BJ (cell line): Measurements from ENCODE around the gene CEP83. TPM values are rescaled to one million over a fixed set of nuclear protein-coding genes. Genes with fewer than 3 reads are reported as not detected.
A peak's percentile ranks its signal among the peaks of the same experiment; 100 is the strongest.

Experiments
- CTCF ChIA-PET: fragments of 350-600 bp; formaldehyde crosslinking; extraction: SDS; loops from one replicate; lab custom pipeline; 2021; ENCODE audit warnings: antibody characterized with exemption, inconsistent platforms; lab: Yijun Ruan, JAX
- POLR2A ChIA-PET: fragments of 300-600 bp; sonication (Branson Sonifier 250); formaldehyde crosslinking; extraction: SDS; loops from one replicate; lab custom pipeline; 2021; ENCODE audit warnings: antibody characterized with exemption; lab: Charles Lee
- DNase-seq: peaks from one replicate; pipeline ENCODE4 v3.0.0-alpha.2; 2011; ENCODE audit warnings: low read depth
- H3K27me3 ChIP-seq: 2 replicates; pipeline ENCODE4 v1.6.0; 2011; ENCODE audit warnings: low read length; ENCODE audit not compliant: control insufficient read depth, insufficient read depth
- H3K36me3 ChIP-seq: 2 replicates; pipeline ENCODE4 v1.5.1; 2011; ENCODE audit warnings: low read length; ENCODE audit not compliant: control insufficient read depth, insufficient read depth
- H3K4me3 ChIP-seq: 2 replicates; pipeline ENCODE4 v1.5.1; 2011; ENCODE audit warnings: low read depth, mild to moderate bottlenecking, control low read depth, low read length
- polyA minus RNA-seq: library from RNA; depleted of rRNA, polyadenylated mRNA; stranded (reverse); fragments of >200 nt; gene quantifications from 2 replicates; pipeline ENCODE4 v1.2.3, GENCODE V29; 2011; rRNA and poly(A)+ RNA removed
- polyA plus RNA-seq: library from polyadenylated mRNA; depleted of rRNA; stranded (reverse); fragments of >200 nt; gene quantifications from 2 replicates; pipeline ENCODE4 v1.2.3, GENCODE V29; 2011; rRNA removed
- TF ChIP-seq, protein P1 (sequence below): IDR thresholded peaks from 2 replicates; pipeline ENCODE4 v1.5.1; 2011; ENCODE audit warnings: low read depth, mild to moderate bottlenecking, control low read depth, inconsistent platforms, low read length, moderate library complexity; ENCODE audit not compliant: insufficient read depth

Gene CEP83
- polyA plus RNA-seq (5.4 and 5.7 TPM in 2 replicates), polyA minus RNA-seq (3.3 and 3.7 TPM in 2 replicates)

DNA sequence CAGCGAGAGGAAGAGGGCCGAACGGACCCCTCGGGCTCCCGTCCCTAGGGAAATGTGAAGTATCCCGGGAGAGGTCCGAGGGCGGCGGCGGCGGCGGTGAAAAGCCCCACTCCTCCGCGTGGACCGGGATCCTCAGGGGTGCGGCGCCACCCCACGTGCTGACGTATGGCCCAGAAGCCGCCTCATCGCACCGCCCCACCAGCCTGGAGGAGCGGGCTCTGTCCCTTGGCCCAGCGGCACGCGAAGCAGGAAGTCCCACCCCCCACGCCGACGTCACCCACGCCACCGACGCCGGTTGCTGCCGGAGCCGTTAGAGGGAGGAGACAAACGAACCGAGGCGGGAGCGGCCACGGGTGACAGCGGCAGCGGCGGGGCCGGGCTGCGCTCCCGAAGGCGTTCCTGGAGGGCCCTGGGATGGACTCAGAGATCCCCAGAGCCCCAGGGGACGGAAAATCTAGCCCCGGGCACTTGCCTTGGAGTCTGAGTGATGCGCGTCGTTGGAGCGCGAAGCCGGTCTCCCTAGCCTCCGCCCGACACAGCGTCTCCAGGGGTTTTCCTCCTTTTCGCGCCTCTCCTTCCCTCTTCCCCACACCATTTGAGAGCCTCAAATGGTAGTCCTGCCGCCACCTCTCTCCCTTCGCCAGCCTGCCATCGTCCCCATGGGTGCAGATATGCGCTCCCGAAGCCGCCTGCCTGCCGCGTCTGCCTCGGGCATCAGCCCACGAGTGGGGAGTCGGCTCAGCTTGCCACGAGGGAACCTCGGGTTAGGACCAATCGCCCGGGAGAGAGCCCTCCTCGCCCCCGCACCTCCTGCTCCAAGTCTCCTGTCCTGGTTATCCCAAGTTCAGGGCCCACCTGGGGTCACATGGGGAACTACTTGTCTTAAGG lies at the start of gene CEP83:
CEP83 (minus strand) TSS at position 140 of the 888 bp plus-strand sequence. CDS start 47,377 bp downstream, outside the sequence.
- peak within 1 kb of the TSS; percentile 76 for H3K4me3 ChIP-seq
- no peaks in the 10 kb centered on the region for H3K36me3 ChIP-seq
- ChIA-PET CTCF (interaction anchor here (0.8 to 1.5 kb wide), 3 partner anchors 9 to 226 kb away, joined by 3 read pairs; no protein-coding TSS in a partner anchor), POLR2A (interaction anchor here (0.6 kb wide), 1 partner anchor 170 kb away, joined by 5 read pairs; no protein-coding TSS in a partner anchor)
- DNase-seq, result peak; percentile 54
- TF ChIP-seq, protein P1, sequence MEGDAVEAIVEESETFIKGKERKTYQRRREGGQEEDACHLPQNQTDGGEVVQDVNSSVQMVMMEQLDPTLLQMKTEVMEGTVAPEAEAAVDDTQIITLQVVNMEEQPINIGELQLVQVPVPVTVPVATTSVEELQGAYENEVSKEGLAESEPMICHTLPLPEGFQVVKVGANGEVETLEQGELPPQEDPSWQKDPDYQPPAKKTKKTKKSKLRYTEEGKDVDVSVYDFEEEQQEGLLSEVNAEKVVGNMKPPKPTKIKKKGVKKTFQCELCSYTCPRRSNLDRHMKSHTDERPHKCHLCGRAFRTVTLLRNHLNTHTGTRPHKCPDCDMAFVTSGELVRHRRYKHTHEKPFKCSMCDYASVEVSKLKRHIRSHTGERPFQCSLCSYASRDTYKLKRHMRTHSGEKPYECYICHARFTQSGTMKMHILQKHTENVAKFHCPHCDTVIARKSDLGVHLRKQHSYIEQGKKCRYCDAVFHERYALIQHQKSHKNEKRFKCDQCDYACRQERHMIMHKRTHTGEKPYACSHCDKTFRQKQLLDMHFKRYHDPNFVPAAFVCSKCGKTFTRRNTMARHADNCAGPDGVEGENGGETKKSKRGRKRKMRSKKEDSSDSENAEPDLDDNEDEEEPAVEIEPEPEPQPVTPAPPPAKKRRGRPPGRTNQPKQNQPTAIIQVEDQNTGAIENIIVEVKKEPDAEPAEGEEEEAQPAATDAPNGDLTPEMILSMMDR, result no peak
- no peaks in the 10 kb centered on the region for H3K27me3 ChIP-seq

- Histone ChIP-seq H3K4me3 (no peak overlapping the region), H3K36me3 (no peaks in the 10 kb centered on the region), H3K27me3 (no peaks in the 10 kb centered on the region)
- TF ChIP-seq, protein P1, result no peak
- ChIA-PET CTCF (interaction anchor here (1.0 kb wide), 1 partner anchor 14 kb away, joined by 6 read pairs; no protein-coding TSS in a partner anchor), POLR2A (no interaction called here)
- DNase-seq, result no peak
These were observed 49.6 kb upstream of the CEP83 start for GRCh38 chr12:94509317-94509716.

DNA sequence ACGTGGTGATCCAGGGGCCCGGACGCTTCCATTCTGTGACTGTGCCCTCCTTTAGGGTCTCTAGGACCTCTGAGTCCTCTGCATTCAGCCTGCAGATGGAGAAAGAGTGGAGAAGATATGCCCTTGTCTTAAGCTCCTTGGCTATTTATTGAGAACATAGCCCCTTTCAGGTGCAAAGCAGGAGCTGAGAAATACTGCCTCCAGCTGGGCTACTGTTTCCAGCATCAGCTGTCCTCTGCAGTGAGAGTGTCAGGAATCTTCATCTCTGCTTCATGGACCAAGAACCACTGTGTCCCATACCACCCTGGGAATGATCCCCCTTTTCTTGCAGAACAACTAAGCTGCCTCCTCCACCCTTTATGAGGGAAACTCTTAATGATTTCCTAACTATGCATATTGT lies 47.8 kb upstream of the CEP83 start:
- no peak for DNase-seq
- CTCF ChIA-PET, result interaction anchor here (0.9 to 1.2 kb wide), 4 partner anchors 10 to 363 kb away, joined by 3 read pairs; no protein-coding TSS in a partner anchor
- TF ChIP-seq, protein P1, result no peak
- no peak overlapping the region for H3K4me3 ChIP-seq
- POLR2A ChIA-PET, result no interaction called here
- H3K36me3 ChIP-seq, result no peaks in the 10 kb centered on the region
- H3K27me3 ChIP-seq, result no peaks in the 10 kb centered on the region

GRCh38 chr12:94504386-94504785 lies 44.7 kb upstream of the CEP83 start:
- CTCF ChIA-PET, result no interaction called here
- TF ChIP-seq, protein P1, result no peak
- POLR2A ChIA-PET, result no interaction called here
- Histone ChIP-seq H3K27me3 (no peaks in the 10 kb centered on the region), H3K4me3 (no peak overlapping the region), H3K36me3 (no peaks in the 10 kb centered on the region)
- no peak for DNase-seq

GRCh38 chr12:94503619-94504018 lies 44.0 kb upstream of the CEP83 start:
- no peak for DNase-seq
- TF ChIP-seq, protein P1, result no peak
- CTCF ChIA-PET, result no interaction called here
- POLR2A ChIA-PET, result no interaction called here
- Histone ChIP-seq H3K36me3 (no peaks in the 10 kb centered on the region), H3K4me3 (no peak overlapping the region), H3K27me3 (no peaks in the 10 kb centered on the region)
